DMS 273 (cell line): Measurements from ENCODE around the gene DIP2C.
"Not testable (repeated sequence)": the region's sequence is repeated elsewhere in the genome, so short reads cannot be mapped to it uniquely, and the experiment has no call there.

Experiments used
- DNase-seq: peaks from one replicate; lab custom pipeline; 2025; ENCODE audit not compliant: unreplicated experiment; lab: John Stamatoyannopoulos, UW

The DIP2C gene

DNA sequence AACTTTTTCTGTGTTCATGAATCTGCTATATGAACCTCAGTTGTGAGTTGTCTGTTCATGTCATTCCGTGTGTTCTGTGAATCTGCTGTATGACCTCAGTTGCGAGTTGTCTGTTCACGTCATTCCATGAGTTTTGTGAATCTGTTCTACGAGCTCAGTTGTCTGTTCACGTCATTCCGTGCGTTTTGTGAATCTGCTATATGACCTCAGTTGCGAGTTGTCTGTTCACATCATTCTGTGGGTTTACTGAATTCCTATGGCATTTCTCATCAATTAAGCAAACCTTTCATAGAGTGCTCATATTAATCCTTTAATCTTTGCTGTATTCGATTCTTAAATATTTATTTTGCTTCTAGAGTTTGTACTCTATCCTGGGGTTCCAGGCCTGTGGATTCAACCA lies 150.6 kb downstream of the DIP2C start:
- DNase-seq, result no peak

DNA sequence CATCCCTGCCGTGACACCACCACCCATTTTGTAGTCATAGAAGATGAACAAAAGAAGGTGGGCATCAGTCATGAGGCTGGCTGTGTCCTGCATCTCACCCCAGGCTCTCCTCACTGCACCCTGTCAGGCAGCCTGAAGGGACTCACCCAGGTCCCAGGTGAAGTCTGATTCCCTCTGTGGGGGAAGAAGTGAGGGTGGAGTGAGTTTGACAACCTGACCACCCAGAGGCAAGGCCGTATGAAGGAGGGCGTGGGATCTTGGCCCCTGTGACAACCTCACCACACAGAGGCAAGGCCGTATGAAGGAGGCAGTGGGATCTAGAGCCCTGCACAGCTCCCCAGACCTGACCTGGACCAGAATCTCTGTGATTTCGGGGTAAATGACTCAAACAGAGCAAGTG lies 152.5 kb downstream of the DIP2C start:
- DNase-seq, result no peak

- no peak for DNase-seq
Measured at GRCh38 chr10:536371-536925, 153.0 kb downstream of the DIP2C start.

- DNase-seq, result no peak
Measured at GRCh38 chr10:535952-536351, 153.5 kb downstream of the DIP2C start.

DNA sequence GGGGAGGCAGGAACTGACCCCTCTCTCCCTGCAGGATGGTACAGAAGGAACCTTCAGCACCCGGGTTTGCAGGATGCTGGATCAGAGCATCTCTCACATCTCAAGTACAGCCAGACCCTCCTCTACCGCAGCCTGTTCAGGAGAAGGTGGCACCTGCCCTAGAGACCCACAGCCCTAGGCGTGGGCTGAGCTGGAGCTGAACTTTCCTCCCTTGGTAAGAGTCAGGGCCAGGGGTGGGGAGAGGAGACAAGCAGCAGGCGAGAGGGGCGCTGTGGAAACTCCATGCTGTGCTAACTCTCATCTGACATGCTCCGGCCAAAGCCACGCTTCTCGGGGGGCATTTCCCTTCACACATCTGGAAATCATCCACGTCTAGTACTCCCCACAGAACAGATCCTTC lies 154.4 kb downstream of the DIP2C start:
- no peak for DNase-seq

DNA sequence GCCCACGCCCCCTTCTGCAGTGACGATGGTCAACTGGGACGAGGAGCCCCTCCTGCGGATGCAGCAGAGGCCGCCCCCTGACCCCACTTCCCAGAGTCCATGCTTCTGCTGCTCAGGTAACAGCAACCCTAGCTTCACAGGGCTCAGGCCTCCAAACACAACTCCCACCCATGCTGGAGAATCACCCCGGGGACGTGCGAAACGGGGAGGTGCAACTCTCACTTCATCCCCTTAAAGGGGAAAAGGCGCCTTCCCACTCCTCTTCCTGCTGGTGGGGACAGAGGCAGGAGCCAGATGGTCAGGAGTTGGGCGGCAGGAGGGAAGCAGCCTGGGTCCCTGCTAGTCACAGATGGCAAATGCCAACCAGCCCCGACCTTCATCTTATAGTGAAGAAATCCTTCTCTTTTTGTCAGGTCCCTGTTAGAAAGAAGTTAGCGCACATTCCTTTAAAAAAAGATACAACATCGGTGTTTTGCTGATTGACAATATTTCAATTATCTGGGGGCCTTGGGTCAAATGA lies 155.4 kb downstream of the DIP2C start:
- peak; percentile 56 for DNase-seq

- no peak for DNase-seq
Measured at GRCh38 chr10:533611-534010, 155.9 kb downstream of the DIP2C start.

DNA sequence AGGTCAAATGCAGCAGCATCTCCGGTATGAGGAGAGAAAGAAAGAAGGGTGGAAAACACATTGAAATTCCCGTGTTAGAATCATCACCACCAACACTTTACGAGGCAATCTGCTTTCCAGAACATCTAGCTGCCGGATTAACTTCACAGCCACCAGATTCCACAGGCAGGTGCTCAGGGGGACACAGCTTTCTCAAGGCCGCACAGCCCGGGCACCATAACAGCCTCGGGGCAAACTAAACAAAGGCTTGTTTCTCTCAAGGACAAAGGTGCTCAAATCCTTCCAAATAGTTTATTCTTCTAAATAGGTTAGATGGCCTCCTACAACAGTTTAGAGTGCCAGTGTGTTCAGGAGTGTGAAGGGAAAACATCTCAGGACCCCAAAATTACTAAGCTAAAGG lies 156.3 kb downstream of the DIP2C start:
- no peak for DNase-seq

DNA sequence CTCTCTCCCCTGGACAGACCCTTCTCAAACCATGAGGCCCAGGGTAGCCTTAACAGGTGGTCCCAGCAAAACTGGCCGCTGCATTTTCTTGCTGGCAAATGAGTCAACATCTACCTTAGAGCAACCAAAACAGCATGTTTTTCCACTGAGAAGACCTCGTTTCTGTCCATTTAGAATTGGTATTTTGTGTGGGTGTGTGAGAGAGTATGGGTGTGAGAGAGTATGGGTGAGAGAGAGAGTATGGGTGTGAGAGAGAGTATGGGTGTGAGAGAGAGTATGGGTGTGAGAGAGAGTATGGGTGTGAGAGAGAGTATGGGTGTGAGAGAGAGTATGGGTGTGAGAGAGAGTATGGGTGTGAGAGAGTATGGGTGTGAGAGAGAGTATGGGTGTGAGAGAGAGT lies 157.1 kb downstream of the DIP2C start:
- DNase-seq, result not testable (repeated sequence)

DNA sequence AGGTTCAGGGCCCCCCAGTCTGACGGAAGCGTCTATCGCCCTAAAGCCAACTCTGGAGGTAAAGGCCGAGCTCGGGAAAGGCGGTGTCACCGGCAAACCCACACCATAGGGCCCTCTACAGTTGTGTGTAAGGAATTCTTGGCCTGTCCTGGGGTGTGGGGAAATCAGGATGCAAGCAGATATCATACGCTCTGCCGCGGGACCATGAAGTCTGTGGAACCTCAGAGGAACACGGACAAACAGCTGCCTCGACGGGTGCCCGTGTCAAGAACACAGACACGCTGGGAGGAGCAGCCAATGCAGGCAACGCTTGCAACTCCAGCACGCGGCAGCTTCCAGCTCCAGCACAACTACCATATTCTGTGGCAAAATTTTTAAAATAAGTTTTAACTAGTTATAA lies 157.9 kb downstream of the DIP2C start:
- no peak for DNase-seq

DNA sequence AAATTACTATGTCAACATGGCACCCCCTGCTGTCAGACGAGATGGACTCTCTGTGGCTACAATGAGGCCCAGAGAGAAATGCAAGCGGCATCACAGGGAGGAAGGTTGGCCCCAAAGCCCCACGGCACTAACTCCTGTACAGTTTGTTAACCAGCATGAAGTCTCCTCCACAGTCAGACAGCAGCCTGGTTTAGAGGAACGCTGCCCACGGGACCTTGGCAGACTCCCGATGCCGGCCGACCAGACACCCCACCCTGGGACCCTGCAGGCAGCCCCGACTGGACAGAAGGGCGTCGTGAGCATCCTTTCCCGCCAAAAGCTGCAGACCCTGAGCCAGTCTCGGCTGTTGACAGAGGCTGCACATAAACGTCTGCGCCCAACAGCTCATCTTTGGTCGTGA lies 158.8 kb downstream of the DIP2C start:
- DNase-seq, result no peak

- no peak for DNase-seq
Measured at GRCh38 chr10:529468-530230, 159.8 kb downstream of the DIP2C start.

- no peak for DNase-seq
Measured at GRCh38 chr10:528173-529165, 161.0 kb downstream of the DIP2C start.

DNA sequence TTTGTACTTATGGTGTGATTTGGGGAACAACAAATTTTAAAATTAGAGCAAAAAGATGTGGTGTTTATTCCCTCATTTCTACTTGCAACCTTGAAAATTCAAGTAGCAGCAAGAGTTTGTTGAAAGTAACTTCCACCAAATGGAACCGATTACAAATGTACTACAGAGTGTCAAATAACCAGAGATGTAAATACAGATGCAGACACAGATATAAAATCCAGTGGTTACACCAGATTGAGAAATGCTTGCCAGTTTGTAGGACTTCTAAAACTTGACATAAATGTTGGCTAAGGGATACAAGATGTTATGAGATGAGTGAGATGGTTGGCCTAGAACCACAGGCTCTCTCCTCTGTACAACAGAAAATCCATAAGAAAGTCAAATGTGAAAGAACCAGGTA lies 162.1 kb downstream of the DIP2C start:
- no peak for DNase-seq

- no peak for DNase-seq
Measured at GRCh38 chr10:526651-527312, 162.7 kb downstream of the DIP2C start.

DNA sequence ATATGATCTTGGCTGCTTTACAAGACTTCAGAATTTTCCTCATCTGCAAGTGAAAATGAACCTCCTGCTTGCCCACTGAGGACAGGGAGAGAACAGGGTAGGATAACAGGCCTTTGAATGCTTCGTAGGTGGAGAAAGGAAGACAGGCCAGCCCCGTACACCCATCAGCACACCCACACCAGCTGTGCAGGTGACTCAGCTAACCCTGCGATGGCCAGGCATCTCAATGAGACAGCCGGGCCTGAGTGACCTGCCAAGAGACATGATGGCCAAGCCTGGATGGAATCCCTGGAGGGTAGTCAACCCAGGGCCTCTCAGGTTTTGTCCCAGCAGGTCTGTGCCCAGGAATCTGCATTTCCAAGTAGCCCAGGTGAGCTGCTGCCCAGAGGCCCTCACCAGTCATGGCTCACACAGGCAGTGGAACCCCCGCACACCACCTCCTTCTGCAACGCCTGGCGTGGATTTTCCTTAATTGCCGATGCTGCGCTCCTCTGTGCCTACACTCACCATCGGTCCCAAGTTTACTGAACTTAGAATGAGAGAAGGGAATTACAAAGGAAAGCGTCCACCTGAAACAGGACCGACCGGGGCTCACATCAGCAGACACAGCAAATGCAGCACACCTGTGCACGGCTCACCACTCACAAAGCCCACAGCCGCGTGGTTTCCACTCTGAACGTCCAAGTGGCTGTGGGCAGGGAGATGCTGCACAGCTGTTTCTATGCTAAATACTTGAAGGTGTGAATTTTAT lies 163.7 kb downstream of the DIP2C start:
- no peak for DNase-seq

GRCh38 chr10:523925-524324 lies 165.5 kb downstream of the DIP2C start:
- DNase-seq, result no peak

- no peak for DNase-seq
Measured at GRCh38 chr10:522350-522749, 167.1 kb downstream of the DIP2C start.

DNA sequence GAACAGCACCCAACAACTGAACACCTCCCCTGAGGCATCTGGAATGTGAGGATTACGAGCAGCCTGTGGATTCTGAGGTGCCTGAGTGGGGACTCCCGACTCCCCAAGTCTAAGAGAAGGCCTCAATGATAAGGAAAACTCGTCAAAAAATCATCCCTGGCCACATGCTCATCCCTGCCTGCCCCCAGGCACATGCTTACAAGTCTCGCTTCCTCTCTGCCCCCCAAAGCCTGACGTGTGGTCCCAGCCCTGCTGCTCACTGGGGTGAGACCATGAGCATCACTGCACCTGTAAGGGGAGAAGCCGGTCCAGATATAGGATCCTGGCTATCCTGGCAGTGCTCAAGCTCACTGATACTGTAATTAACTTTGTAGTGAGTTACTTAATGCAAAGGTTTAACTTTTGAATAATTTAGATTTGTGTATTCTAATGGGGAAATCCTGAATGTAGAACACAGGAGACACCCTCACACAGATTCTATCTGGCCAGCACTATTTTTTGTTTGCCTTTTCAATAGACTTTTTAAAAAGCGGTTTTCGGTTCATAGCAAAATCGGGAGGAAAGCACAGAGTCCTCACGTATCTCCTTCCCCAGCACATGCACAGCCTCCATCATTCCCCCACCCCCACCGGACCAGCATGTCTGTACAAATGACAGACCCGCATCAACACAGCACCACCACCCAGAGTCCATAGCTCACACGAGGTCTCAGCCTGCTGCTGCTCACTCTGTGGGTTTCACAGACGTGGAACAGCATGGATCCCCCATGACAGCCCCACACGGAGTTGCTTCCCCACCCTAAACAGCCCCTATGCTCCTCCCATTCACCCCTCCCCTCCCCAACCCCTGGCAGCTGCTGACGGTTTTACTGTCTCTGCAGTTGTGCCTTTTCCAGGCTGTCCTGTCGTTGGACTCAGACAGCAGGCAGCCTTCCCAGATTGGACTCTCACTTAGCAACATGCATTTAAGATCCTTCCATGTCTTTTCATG lies 167.9 kb downstream of the DIP2C start:
- peak; percentile 74 for DNase-seq
